HepG2 (cell line): Measurements from ENCODE around the gene HARBI1. TPM values are rescaled to one million over a fixed set of nuclear protein-coding genes. Genes with fewer than 3 reads are reported as not detected.
A peak's percentile ranks its signal among the peaks of the same experiment; 100 is the strongest.

Experiments
- ARNT2 ChIP-seq: sonication (generic); formaldehyde crosslinking; IDR thresholded peaks from 2 replicates; pipeline ENCODE4 v1.8.0; 2022; ENCODE audit warnings: mild to moderate bottlenecking, low read depth, missing genetic modification reagents, moderate library complexity
- DNMT3B ChIP-seq: conservative IDR thresholded peaks from 2 replicates; pipeline ENCODE4 v1.6.1; 2016; ENCODE audit warnings: missing biosample characterization, control low read depth
- ELF3 ChIP-seq: IDR thresholded peaks from 2 replicates; pipeline ENCODE4 v1.6.1; 2016; ENCODE audit warnings: missing genetic modification reagents, missing compliant biosample characterization
- GFI1 ChIP-seq: sonication (generic); formaldehyde crosslinking; IDR thresholded peaks from 2 replicates; pipeline ENCODE4 v1.5.0; 2020; ENCODE audit warnings: missing genetic modification reagents, mild to moderate bottlenecking, borderline replicate concordance
- HNRNPH1 ChIP-seq: fragments of 200-400 bp; formaldehyde crosslinking; optimal IDR thresholded peaks from 2 replicates; pipeline ENCODE3; 2017; ENCODE audit warnings: mild to moderate bottlenecking, low read depth, low read length
- JARID2 ChIP-seq: sonication (generic); formaldehyde crosslinking; IDR thresholded peaks from 2 replicates; pipeline ENCODE4 v1.8.1; 2023; ENCODE audit warnings: missing genetic modification reagents, inconsistent platforms; ENCODE audit not compliant: insufficient replicate concordance
- NFIB ChIP-seq: sonication (generic); formaldehyde crosslinking; IDR thresholded peaks from 2 replicates; pipeline ENCODE4 v1.9.0; 2021; ENCODE audit warnings: missing genetic modification reagents, mild to moderate bottlenecking, borderline replicate concordance
- NFYB ChIP-seq: sonication (generic); formaldehyde crosslinking; IDR thresholded peaks from 2 replicates; pipeline ENCODE4 v1.4.0; 2020; ENCODE audit warnings: missing genetic modification reagents
- PHF5A ChIP-seq: IDR thresholded peaks from one replicate; pipeline ENCODE4 v1.6.1; 2018; ENCODE audit warnings: low read depth, missing genetic modification reagents; ENCODE audit not compliant: unreplicated experiment
- RFXAP ChIP-seq: sonication (generic); formaldehyde crosslinking; IDR thresholded peaks from 2 replicates; pipeline ENCODE4 v1.4.0; 2020; ENCODE audit warnings: missing genetic modification reagents, borderline replicate concordance
- TCF12 ChIP-seq, 2 experiments: fragments of 450-650 bp in 1 of 2; sonication (generic) in 1 of 2; formaldehyde crosslinking in 1 of 2; IDR thresholded peaks; 2 replicates each; pipeline versions ENCODE4 v1.6.1 to v1.8.0; 2017 to 2022; ENCODE audit warnings: antibody characterized with exemption in 1 of 2, mild to moderate bottlenecking in 1 of 2, missing genetic modification reagents in 1 of 2, moderate library complexity in 1 of 2
- ZFP37 ChIP-seq: sonication (generic); formaldehyde crosslinking; IDR thresholded peaks from 2 replicates; pipeline ENCODE4 v1.4.0; 2020; ENCODE audit warnings: missing genetic modification reagents, borderline replicate concordance
- ZNF253 ChIP-seq: sonication (generic); formaldehyde crosslinking; IDR thresholded peaks from 2 replicates; pipeline ENCODE4 v1.8.0; 2022; ENCODE audit warnings: mild to moderate bottlenecking, missing genetic modification reagents, borderline replicate concordance
- ZNF776 ChIP-seq: sonication (generic); formaldehyde crosslinking; IDR thresholded peaks from 2 replicates; pipeline ENCODE4 v1.4.0; 2020; ENCODE audit warnings: mild to moderate bottlenecking, missing genetic modification reagents
- ZNF883 ChIP-seq: sonication (generic); formaldehyde crosslinking; IDR thresholded peaks from 2 replicates; pipeline ENCODE4 v1.5.1; 2020; ENCODE audit warnings: mild to moderate bottlenecking, missing genetic modification reagents; ENCODE audit errors: not compliant biosample characterization
- ZSCAN29 ChIP-seq: sonication (generic); formaldehyde crosslinking; conservative IDR thresholded peaks from 2 replicates; pipeline ENCODE4 v1.4.0; 2020; ENCODE audit warnings: mild to moderate bottlenecking, missing genetic modification reagents
- polyA plus RNA-seq, 8 experiments: library from polyadenylated mRNA; depleted of rRNA in 3 of 8; stranded (reverse) in 7 of 8; unstranded in 1 of 8; fragments of >200 nt; fragmentation: Illumina TruSeq in 4 of 8; extraction: Trizol in 4 of 8; gene quantifications; 2 replicates each; pipeline versions ENCODE4 v1.2.1 to v1.2.3, GENCODE V29; 2011 to 2016; ENCODE audit warnings: low read depth in 4 of 8, missing spikeins in 1 of 8, mixed read lengths in 1 of 8; ENCODE audit not compliant: insufficient read depth in 1 of 8
- total RNA-seq, 5 experiments: library from RNA; depleted of rRNA; stranded (reverse); fragments of >200 nt; fragmentation: Illumina TruSeq; extraction: Trizol; gene quantifications; 2 replicates each; pipeline ENCODE4 v1.2.3, GENCODE V29; 2016; ENCODE audit warnings: low read depth in 1 of 5
- TF ChIP-seq, protein P1 (sequence below): IDR thresholded peaks from 2 replicates; pipeline ENCODE4 v1.6.1; 2016; ENCODE audit warnings: low read depth
- TF ChIP-seq, protein P2 (sequence below): fragments of 450-650 bp; IDR thresholded peaks from 2 replicates; pipeline ENCODE4 v1.6.1; 2016
- TF ChIP-seq, protein P3 (sequence below): IDR thresholded peaks from 2 replicates; pipeline ENCODE4 v1.6.1; 2012; ENCODE audit warnings: inconsistent platforms
- TF ChIP-seq, protein P4 (sequence below): IDR thresholded peaks from 2 replicates; pipeline ENCODE4 v1.6.1; 2016; ENCODE audit warnings: low read depth, borderline replicate concordance
- TF ChIP-seq, protein P5 (sequence below): sonication (generic); formaldehyde crosslinking; IDR thresholded peaks from 2 replicates; pipeline ENCODE4 v1.5.0; 2020; ENCODE audit warnings: mild to moderate bottlenecking, missing genetic modification reagents, borderline replicate concordance
- TF ChIP-seq, protein P6 (sequence below): sonication (generic); formaldehyde crosslinking; IDR thresholded peaks from 2 replicates; pipeline ENCODE4 v1.4.0; 2020; ENCODE audit warnings: missing genetic modification reagents

HARBI1 gene
- total and polyA plus RNA-seq, 2 of the 13 experiments (the other 11 are each of a cell fraction or from before 2014, with no cell fraction given): 2.5 to 4.8 TPM

DNA sequence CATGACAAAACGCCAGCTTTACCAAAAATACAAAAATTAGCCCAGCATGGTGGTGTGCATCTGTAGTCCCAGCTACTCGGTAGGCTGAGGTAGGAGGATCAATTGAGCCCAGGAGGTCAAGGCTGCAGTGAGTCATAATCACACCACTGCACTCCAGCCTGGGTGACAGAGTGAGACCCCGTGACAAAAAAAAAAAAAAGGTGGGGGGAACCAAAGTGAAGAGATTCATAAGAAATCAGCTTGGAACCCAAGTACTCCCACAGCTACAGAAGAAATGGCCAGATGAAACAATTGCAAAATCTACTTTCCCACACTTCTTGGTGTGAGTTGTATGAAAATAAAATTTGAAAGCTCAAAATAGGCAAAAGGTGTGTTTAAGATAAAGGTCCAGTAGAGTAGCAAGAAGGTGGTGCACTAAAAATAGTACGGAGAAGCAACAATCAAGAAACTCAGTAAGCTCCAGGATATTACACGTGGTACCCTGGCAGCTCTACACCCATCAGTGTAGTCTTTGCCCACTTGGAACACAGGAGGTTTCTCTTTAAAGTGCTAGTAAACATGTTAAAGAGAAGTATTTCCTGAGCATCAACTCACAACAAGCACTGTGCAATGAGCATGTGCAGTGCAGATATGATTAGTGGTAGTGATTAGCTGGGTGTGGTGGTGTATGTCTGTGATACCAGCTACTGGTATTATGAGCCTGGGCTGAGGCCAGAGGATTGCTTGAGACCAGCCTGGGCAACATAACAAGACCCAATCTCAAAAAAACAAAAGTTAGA is 5.3 kb downstream of the HARBI1 start (continued):
- TF ChIP-seq NFIB (no peak), GFI1 (CRISPR knock-in tag) (no peak), NFYB (no peak), ELF3 (no peak), TCF12 (IDR thresholded peaks at IDR 0.05) (no peak), TCF12 (CRISPR knock-in tag; IDR thresholded peaks at IDR 0.05) (no peak), RFXAP (CRISPR knock-in tag) (no peak), ZFP37 (CRISPR knock-in tag) (no peak), DNMT3B (CRISPR knock-in tag) (no peak), ZNF253 (no peak), ZNF776 (no peak), HNRNPH1 (no peak), ARNT2 (CRISPR knock-in tag) (peak; percentile 24; the same call in 1 of the 2 replicates), PHF5A (CRISPR knock-in tag) (no peak), ZNF883 (no peak), JARID2 (CRISPR knock-in tag) (no peak), ZSCAN29 (CRISPR knock-in tag) (no peak)
- TF ChIP-seq, protein P1, sequence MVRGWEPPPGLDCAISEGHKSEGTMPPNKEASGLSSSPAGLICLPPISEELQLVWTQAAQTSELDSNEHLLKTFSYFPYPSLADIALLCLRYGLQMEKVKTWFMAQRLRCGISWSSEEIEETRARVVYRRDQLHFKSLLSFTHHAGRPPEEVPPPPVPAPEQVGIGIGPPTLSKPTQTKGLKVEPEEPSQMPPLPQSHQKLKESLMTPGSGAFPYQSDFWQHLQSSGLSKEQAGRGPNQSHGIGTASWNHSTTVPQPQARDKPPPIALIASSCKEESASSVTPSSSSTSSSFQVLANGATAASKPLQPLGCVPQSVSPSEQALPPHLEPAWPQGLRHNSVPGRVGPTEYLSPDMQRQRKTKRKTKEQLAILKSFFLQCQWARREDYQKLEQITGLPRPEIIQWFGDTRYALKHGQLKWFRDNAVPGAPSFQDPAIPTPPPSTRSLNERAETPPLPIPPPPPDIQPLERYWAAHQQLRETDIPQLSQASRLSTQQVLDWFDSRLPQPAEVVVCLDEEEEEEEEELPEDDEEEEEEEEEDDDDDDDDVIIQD (CRISPR knock-in tag): peak; percentile 43; the same call in 1 of the 2 replicates
- TF ChIP-seq, protein P2, sequence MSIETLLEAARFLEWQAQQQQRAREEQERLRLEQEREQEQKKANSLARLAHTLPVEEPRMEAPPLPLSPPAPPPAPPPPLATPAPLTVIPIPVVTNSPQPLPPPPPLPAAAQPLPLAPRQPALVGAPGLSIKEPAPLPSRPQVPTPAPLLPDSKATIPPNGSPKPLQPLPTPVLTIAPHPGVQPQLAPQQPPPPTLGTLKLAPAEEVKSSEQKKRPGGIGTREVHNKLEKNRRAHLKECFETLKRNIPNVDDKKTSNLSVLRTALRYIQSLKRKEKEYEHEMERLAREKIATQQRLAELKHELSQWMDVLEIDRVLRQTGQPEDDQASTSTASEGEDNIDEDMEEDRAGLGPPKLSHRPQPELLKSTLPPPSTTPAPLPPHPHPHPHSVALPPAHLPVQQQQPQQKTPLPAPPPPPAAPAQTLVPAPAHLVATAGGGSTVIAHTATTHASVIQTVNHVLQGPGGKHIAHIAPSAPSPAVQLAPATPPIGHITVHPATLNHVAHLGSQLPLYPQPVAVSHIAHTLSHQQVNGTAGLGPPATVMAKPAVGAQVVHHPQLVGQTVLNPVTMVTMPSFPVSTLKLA: no peak
- TF ChIP-seq, protein P3, sequence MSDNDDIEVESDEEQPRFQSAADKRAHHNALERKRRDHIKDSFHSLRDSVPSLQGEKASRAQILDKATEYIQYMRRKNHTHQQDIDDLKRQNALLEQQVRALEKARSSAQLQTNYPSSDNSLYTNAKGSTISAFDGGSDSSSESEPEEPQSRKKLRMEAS: no peak
- TF ChIP-seq, protein P4, sequence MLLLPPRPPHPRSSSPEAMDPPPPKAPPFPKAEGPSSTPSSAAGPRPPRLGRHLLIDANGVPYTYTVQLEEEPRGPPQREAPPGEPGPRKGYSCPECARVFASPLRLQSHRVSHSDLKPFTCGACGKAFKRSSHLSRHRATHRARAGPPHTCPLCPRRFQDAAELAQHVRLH (CRISPR knock-in tag): no peak
- TF ChIP-seq, protein P5, sequence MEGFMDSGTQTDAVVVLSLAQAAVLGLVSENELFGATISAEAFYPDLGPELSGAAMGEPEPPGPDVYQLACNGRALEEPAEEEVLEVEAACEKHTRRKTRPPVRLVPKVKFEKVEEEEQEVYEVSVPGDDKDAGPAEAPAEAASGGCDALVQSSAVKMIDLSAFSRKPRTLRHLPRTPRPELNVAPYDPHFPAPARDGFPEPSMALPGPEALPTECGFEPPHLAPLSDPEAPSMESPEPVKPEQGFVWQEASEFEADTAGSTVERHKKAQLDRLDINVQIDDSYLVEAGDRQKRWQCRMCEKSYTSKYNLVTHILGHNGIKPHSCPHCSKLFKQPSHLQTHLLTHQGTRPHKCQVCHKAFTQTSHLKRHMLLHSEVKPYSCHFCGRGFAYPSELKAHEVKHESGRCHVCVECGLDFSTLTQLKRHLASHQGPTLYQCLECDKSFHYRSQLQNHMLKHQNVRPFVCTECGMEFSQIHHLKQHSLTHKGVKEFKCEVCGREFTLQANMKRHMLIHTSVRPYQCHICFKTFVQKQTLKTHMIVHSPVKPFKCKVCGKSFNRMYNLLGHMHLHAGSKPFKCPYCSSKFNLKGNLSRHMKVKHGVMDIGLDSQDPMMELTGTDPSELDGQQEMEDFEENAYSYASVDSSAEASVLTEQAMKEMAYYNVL (CRISPR knock-in tag): no peak
- TF ChIP-seq, protein P6, sequence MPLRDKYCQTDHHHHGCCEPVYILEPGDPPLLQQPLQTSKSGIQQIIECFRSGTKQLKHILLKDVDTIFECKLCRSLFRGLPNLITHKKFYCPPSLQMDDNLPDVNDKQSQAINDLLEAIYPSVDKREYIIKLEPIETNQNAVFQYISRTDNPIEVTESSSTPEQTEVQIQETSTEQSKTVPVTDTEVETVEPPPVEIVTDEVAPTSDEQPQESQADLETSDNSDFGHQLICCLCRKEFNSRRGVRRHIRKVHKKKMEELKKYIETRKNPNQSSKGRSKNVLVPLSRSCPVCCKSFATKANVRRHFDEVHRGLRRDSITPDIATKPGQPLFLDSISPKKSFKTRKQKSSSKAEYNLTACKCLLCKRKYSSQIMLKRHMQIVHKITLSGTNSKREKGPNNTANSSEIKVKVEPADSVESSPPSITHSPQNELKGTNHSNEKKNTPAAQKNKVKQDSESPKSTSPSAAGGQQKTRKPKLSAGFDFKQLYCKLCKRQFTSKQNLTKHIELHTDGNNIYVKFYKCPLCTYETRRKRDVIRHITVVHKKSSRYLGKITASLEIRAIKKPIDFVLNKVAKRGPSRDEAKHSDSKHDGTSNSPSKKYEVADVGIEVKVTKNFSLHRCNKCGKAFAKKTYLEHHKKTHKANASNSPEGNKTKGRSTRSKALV: no peak
